ENCODE data around the gene TCEAL1. TPM values are rescaled to one million over a fixed set of nuclear protein-coding genes. Genes with fewer than 3 reads are reported as not detected.

TCEAL1 gene
- total and polyA plus RNA-seq, 5 donors: 33.5 to 42.5 (median 37.3) TPM

Other genes with a start within 250 kb of the TCEAL1 start
- gene RAB40A, start 109.5 kb upstream of the TCEAL1 start, total RNA-seq: under 1 TPM; 0.31 to 0.49 (median 0.40) TPM
- 0.23 TPM for gene RAB40A, start 109.5 kb upstream of the TCEAL1 start, polyA plus RNA-seq
- 100 to 1,000 TPM in 2 of 4 donors, 10 to 100 TPM in 2; 85.3 to 128 (median 96.2) TPM for gene TCEAL4, start 43.5 kb upstream of the TCEAL1 start, total RNA-seq
- gene TCEAL4, start 43.5 kb upstream of the TCEAL1 start, polyA plus RNA-seq: 276 TPM
- 10 to 100 TPM; 35.4 to 42.8 (median 42.3) TPM for gene TCEAL3, start 21.0 kb upstream of the TCEAL1 start, total RNA-seq
- gene TCEAL3, start 21.0 kb upstream of the TCEAL1 start, polyA plus RNA-seq: 71.5 TPM
- 100 to 1,000 TPM; 187 to 269 (median 217) TPM for gene MORF4L2, start 57.7 kb downstream of the TCEAL1 start, total RNA-seq
- gene MORF4L2, start 57.7 kb downstream of the TCEAL1 start, polyA plus RNA-seq: 265 TPM
- gene TMEM31, start 81.9 kb downstream of the TCEAL1 start, total RNA-seq: under 1 TPM in 1 of 4 donors, not detected in 3; 0.34 TPM
- not detected for gene TMEM31, start 81.9 kb downstream of the TCEAL1 start, polyA plus RNA-seq
- gene PLP1, start 147.9 kb downstream of the TCEAL1 start, total RNA-seq: 10 to 100 TPM; 14.0 to 33.0 (median 27.4) TPM
- gene PLP1, start 147.9 kb downstream of the TCEAL1 start, polyA plus RNA-seq: 25.9 TPM
- 10 to 100 TPM; 18.2 to 28.3 (median 22.4) TPM for gene RAB9B, start 203.3 kb downstream of the TCEAL1 start, total RNA-seq
- 11.5 TPM for gene RAB9B, start 203.3 kb downstream of the TCEAL1 start, polyA plus RNA-seq